PC-9 (cell line): ENCODE data around the gene YPEL2. TPM values are rescaled to one million over a fixed set of nuclear protein-coding genes. Genes with fewer than 3 reads are reported as not detected.

Experiments
- BruUV-seq: library from RNA; stranded (reverse); fragments of 400-500 nt; replicated peaks from 2 replicates; lab custom pipeline; 2021; lab: Mats Ljungman, UMichigan
- CTCF ChIA-PET: fragments of 300-600 bp; sonication (Branson Sonifier 250); formaldehyde crosslinking; loops from one replicate; lab custom pipeline; 2022; ENCODE audit warnings: antibody characterized with exemption; lab: Charles Lee
- POLR2A ChIA-PET: fragments of 300-600 bp; sonication (Branson Sonifier 250); formaldehyde crosslinking; loops from one replicate; lab custom pipeline; 2022; ENCODE audit warnings: antibody characterized with exemption; ENCODE audit not compliant: unreplicated experiment; lab: Charles Lee
- DNase-seq, 2 experiments: peaks; one replicate each; pipeline versions ENCODE4 v3.0.0 to v3.0.0-alpha.2; 2015 to 2022; ENCODE audit warnings: mixed read lengths in 1 of 2
- H2AFZ ChIP-seq: fragments of 200-600 bp; sonication (generic); 2 replicates; pipeline ENCODE4 v1.8.1; 2017; ENCODE audit warnings: antibody characterized with exemption
- H3F3A ChIP-seq: fragments of 200-600 bp; sonication (generic); 2 replicates; pipeline ENCODE4 v1.8.1; 2017; ENCODE audit warnings: antibody characterized with exemption, mild to moderate bottlenecking, low read depth; ENCODE audit not compliant: insufficient read depth
- H3K27ac ChIP-seq: fragments of 200-600 bp; sonication (generic); 2 replicates; pipeline ENCODE4 v1.6.1; 2016; ENCODE audit warnings: mixed run types
- H3K27me3 ChIP-seq: fragments of 200-600 bp; sonication (generic); 2 replicates; pipeline ENCODE4 v1.6.1; 2016; ENCODE audit warnings: low read depth, mixed run types; ENCODE audit not compliant: insufficient read depth
- H3K36me3 ChIP-seq: fragments of 200-600 bp; sonication (generic); 2 replicates; pipeline ENCODE4 v1.6.1; 2016; ENCODE audit warnings: low read depth, mixed run types
- H3K4me1 ChIP-seq: fragments of 200-600 bp; sonication (generic); replicated peaks from 2 replicates; pipeline ENCODE4 v1.6.1; 2016; ENCODE audit warnings: mixed run types; ENCODE audit not compliant: insufficient read depth
- H3K4me2 ChIP-seq: fragments of 200-600 bp; sonication (generic); 2 replicates; pipeline ENCODE4 v1.6.1; 2017; ENCODE audit warnings: mixed run types
- H3K4me3 ChIP-seq: fragments of 200-600 bp; sonication (generic); 2 replicates; pipeline ENCODE4 v1.6.1; 2016; ENCODE audit warnings: mixed run types
- H3K79me2 ChIP-seq: fragments of 200-600 bp; sonication (generic); 2 replicates; pipeline ENCODE4 v1.6.1; 2017; ENCODE audit warnings: low read depth, mixed run types
- H3K9me2 ChIP-seq: fragments of 200-600 bp; sonication (generic); 2 replicates; pipeline ENCODE4 v1.8.1; 2017; ENCODE audit warnings: mild to moderate bottlenecking; ENCODE audit not compliant: insufficient read depth
- H3K9me3 ChIP-seq: fragments of 200-600 bp; sonication (generic); 2 replicates; pipeline ENCODE4 v1.8.1; 2016; ENCODE audit warnings: low read depth; ENCODE audit not compliant: insufficient read depth
- H4K20me1 ChIP-seq: fragments of 200-600 bp; sonication (generic); 2 replicates; pipeline ENCODE4 v1.8.1; 2017; ENCODE audit not compliant: insufficient read depth
- CTCF ChIP-seq: fragments of 200-600 bp; sonication (generic); conservative IDR thresholded peaks from 2 replicates; pipeline ENCODE4 v1.6.1; 2017; ENCODE audit warnings: mixed run types, antibody characterized with exemption, mild to moderate bottlenecking, moderate library complexity
- EZH2 ChIP-seq: fragments of 200-600 bp; sonication (generic); IDR thresholded peaks from 2 replicates; pipeline ENCODE4 v1.8.0; 2017; ENCODE audit warnings: antibody characterized with exemption, low read depth
- intact Hi-C: fragments of 100-400 bp; cut with micrococcal nuclease; formaldehyde crosslinking; loops from one replicate; pipeline ENCODE4 v1.10.0; 2022; ENCODE audit not compliant: unreplicated experiment
- total RNA-seq: library from RNA; stranded (reverse); gene quantifications from 2 replicates; pipeline ENCODE4 v1.2.3, GENCODE V29; 2021

YPEL2 gene
- total RNA-seq, 1 experiment from 2014 or later = 12.9 TPM

GRCh38 chr17:59440757-59441463 lies 109.5 kb downstream of the YPEL2 start:
- BruUV-seq = no TSS peak
- Histone ChIP-seq H3F3A (peaks cover 5% of the 10 kb centered on the region; the same call in 1 of the 2 replicates), H3K79me2 (no peaks in the 10 kb centered on the region), H3K4me1 (peaks cover 13% of the 10 kb centered on the region), H3K36me3 (no peaks in the 10 kb centered on the region), H3K4me3 (no peak overlapping the region), H3K4me2 (peak overlapping the region; percentile 2; the same call in 1 of the 2 replicates), H3K9me2 (no peaks in the 10 kb centered on the region), H2AFZ (no peak overlapping the region), H4K20me1 (no peaks in the 10 kb centered on the region), H3K9me3 (no peaks in the 10 kb centered on the region), H3K27me3 (no peaks in the 10 kb centered on the region), H3K27ac (no peak overlapping the region)
- ChIA-PET CTCF (interaction anchor here (0.6 to 1.4 kb wide), 3 partner anchors 73 to 947 kb away, joined by 3 to 6 read pairs (median 3); no protein-coding TSS in a partner anchor), POLR2A (no interaction called here)
- intact Hi-C loops = loop anchor here (1.0 to 10.0 kb wide), 4 partner anchors 112 to 594 kb away; partner anchors contain the start of gene GDPD1
- DNase-seq = peak; percentile 68 to 77
- TF ChIP-seq EZH2 = no peak
- peak; percentile 92 for TF ChIP-seq CTCF

- CTCF ChIA-PET = interaction anchor here (0.6 to 1.4 kb wide), 3 partner anchors 72 to 131 kb away, joined by 3 to 6 read pairs (median 4); no protein-coding TSS in a partner anchor
- H4K20me1 ChIP-seq = no peaks in the 10 kb centered on the region
- H3K36me3 ChIP-seq = no peaks in the 10 kb centered on the region
- intact Hi-C loops = loop anchor here (1.0 to 10.0 kb wide), 3 partner anchors 130 to 593 kb away; partner anchors contain the start of gene GDPD1
- H3K79me2 ChIP-seq = no peaks in the 10 kb centered on the region
- no peak overlapping the region for H3K4me3 ChIP-seq
- H3K9me2 ChIP-seq = no peaks in the 10 kb centered on the region
- H2AFZ ChIP-seq = no peak overlapping the region
- no peak overlapping the region for H3K27ac ChIP-seq
- no peaks in the 10 kb centered on the region for H3K27me3 ChIP-seq
- BruUV-seq = no TSS peak
- H3K9me3 ChIP-seq = no peaks in the 10 kb centered on the region
- H3K4me2 ChIP-seq = no peak overlapping the region
- POLR2A ChIA-PET = interaction anchor here (0.5 kb wide), 1 partner anchor 110 kb away, joined by 6 read pairs; no protein-coding TSS in a partner anchor
- no peak for DNase-seq
- no peaks in the 10 kb centered on the region for H3F3A ChIP-seq
- 0 out of 2 replicates have a peak, but pooled peaks cover 9% of the 10 kb centered on the region for H3K4me1 ChIP-seq
- no peak for TF ChIP-seq CTCF
- TF ChIP-seq EZH2 = no peak
Observed at GRCh38 chr17:59441464-59442096, 110.1 kb downstream of the YPEL2 start.

GRCh38 chr17:59443106-59443505 lies 111.7 kb downstream of the YPEL2 start:
- intact Hi-C loops = loop anchor here (10.0 kb wide), 1 partner anchor 592 kb away; no protein-coding TSS in a partner anchor
- no TSS peak for BruUV-seq

More at GRCh38 chr17:59443106-59443505, 111.7 kb downstream of the YPEL2 start:
- ChIA-PET POLR2A (interaction anchor here (0.7 kb wide), 1 partner anchor 241 kb away, joined by 7 read pairs; no protein-coding TSS in a partner anchor), CTCF (interaction anchor here (0.8 kb wide), 1 partner anchor 132 kb away, joined by 3 read pairs; no protein-coding TSS in a partner anchor)
- Histone ChIP-seq H3K4me3 (no peak overlapping the region), H3K36me3 (no peaks in the 10 kb centered on the region), H2AFZ (no peak overlapping the region), H3K9me2 (no peaks in the 10 kb centered on the region), H3K4me2 (no peak overlapping the region), H3F3A (no peaks in the 10 kb centered on the region), H3K79me2 (no peaks in the 10 kb centered on the region), H4K20me1 (no peaks in the 10 kb centered on the region), H3K9me3 (no peaks in the 10 kb centered on the region), H3K4me1 (0 out of 2 replicates have a peak, but pooled peaks cover 9% of the 10 kb centered on the region), H3K27me3 (no peaks in the 10 kb centered on the region), H3K27ac (no peak overlapping the region)
- TF ChIP-seq CTCF = no peak
- DNase-seq = no peak
